Measurements from ENCODE around the gene TMEM184B. TPM values are rescaled to one million over a fixed set of nuclear protein-coding genes. Genes with fewer than 3 reads are reported as not detected.

Gene TMEM184B
- total and polyA plus RNA-seq, 4 donors, result 7.5 to 12.6 (median 9.9) TPM

GRCh38 chr22:38259370-38259769 lies 13.4 kb downstream of the TMEM184B start:
- no peaks in the 10 kb centered on the region for H3K9me3 ChIP-seq (ENCODE audit: control insufficient read depth in 4 of 4, low read length in 3 of 4)
- peak overlapping the region; percentile 39 to 49 for H3K27ac ChIP-seq (ENCODE audit: low read depth in 1 of 2, low read length in 2 of 2)
- DNase-seq (ENCODE audit: low spot score), result no peak
- no peaks in the 10 kb centered on the region for H3K27me3 ChIP-seq (ENCODE audit: control insufficient read depth in 4 of 4, insufficient read depth in 4 of 4, low read length in 3 of 4)
- 83% methylated on average over 8 of the region's 8 CpGs for WGBS
- peak overlapping the region in 1 of 2 donors; percentile 50 for H3K9ac ChIP-seq (ENCODE audit: low read depth in 1 of 2, low read length in 2 of 2)
- H3K4me1 ChIP-seq (ENCODE audit: control insufficient read depth in 4 of 4, insufficient read depth in 4 of 4, low read length in 3 of 4), result peaks cover 0 to 19% (median 4%) of the 10 kb centered on the region in 4 donors
- no peak for TF ChIP-seq TAF1 (conservative IDR thresholded peaks at IDR 0.05)
- TF ChIP-seq HNF4A (conservative IDR thresholded peaks at IDR 0.05), result no peak
- no peak for TF ChIP-seq NR2F2 (IDR thresholded peaks at IDR 0.05)
- TF ChIP-seq EGR1 (IDR thresholded peaks at IDR 0.05; ENCODE audit: low read depth in 2 of 2), result no peak
- no peak for TF ChIP-seq JUND (IDR thresholded peaks at IDR 0.05)
- no peak for TF ChIP-seq ZBTB33 (IDR thresholded peaks at IDR 0.05)
- no peak for TF ChIP-seq ATF3 (IDR thresholded peaks at IDR 0.05)
- TF ChIP-seq, protein P1, sequence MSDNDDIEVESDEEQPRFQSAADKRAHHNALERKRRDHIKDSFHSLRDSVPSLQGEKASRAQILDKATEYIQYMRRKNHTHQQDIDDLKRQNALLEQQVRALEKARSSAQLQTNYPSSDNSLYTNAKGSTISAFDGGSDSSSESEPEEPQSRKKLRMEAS (IDR thresholded peaks at IDR 0.05), result no peak
- TF ChIP-seq GABPA (IDR thresholded peaks at IDR 0.05 in 1 of 2, conservative IDR thresholded peaks at IDR 0.05 in 1 of 2), result no peak
- no peak for TF ChIP-seq RAD21 (IDR thresholded peaks at IDR 0.05)
- no peak for TF ChIP-seq CTCF (IDR thresholded peaks at IDR 0.05; ENCODE audit: low read depth, low read length, missing input control)
- TF ChIP-seq YY1 (IDR thresholded peaks at IDR 0.05), result no peak
- TF ChIP-seq SP1 (IDR thresholded peaks at IDR 0.05), result no peak
- TF ChIP-seq RXRA (IDR thresholded peaks at IDR 0.05), result no peak
- no peak for TF ChIP-seq FOXA1 (IDR thresholded peaks at IDR 0.05)
- TF ChIP-seq, protein P2, sequence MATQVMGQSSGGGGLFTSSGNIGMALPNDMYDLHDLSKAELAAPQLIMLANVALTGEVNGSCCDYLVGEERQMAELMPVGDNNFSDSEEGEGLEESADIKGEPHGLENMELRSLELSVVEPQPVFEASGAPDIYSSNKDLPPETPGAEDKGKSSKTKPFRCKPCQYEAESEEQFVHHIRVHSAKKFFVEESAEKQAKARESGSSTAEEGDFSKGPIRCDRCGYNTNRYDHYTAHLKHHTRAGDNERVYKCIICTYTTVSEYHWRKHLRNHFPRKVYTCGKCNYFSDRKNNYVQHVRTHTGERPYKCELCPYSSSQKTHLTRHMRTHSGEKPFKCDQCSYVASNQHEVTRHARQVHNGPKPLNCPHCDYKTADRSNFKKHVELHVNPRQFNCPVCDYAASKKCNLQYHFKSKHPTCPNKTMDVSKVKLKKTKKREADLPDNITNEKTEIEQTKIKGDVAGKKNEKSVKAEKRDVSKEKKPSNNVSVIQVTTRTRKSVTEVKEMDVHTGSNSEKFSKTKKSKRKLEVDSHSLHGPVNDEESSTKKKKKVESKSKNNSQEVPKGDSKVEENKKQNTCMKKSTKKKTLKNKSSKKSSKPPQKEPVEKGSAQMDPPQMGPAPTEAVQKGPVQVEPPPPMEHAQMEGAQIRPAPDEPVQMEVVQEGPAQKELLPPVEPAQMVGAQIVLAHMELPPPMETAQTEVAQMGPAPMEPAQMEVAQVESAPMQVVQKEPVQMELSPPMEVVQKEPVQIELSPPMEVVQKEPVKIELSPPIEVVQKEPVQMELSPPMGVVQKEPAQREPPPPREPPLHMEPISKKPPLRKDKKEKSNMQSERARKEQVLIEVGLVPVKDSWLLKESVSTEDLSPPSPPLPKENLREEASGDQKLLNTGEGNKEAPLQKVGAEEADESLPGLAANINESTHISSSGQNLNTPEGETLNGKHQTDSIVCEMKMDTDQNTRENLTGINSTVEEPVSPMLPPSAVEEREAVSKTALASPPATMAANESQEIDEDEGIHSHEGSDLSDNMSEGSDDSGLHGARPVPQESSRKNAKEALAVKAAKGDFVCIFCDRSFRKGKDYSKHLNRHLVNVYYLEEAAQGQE (IDR thresholded peaks at IDR 0.05), result no peak
- TF ChIP-seq FOXA2 (IDR thresholded peaks at IDR 0.05), result no peak
- TF ChIP-seq HNF4G (IDR thresholded peaks at IDR 0.05), result no peak
- H3K4me3 ChIP-seq (ENCODE audit: low read depth in 1 of 3, low read length in 3 of 3), result no peak overlapping the region
- no peaks in the 10 kb centered on the region for H3K36me3 ChIP-seq (ENCODE audit: control insufficient read depth in 4 of 4, insufficient read depth in 3 of 4, low read depth in 1 of 4, low read length in 3 of 4)

All from liver (tissue), 9 donors.